ENCODE measurements around the gene STK39. TPM values are rescaled to one million over a fixed set of nuclear protein-coding genes. Genes with fewer than 3 reads are reported as not detected.

STK39 gene
- total RNA-seq, 2 experiments from 2014 or later = 17.7 to 41.1 TPM

- ChIA-PET POLR2A (no interaction called here), CTCF (ENCODE audit: unreplicated experiment) (no interaction called here)
- Histone ChIP-seq H3K4me1 (ENCODE audit: insufficient read depth, low read length, poor library complexity, severe bottlenecking) (peaks cover 19% of the 10 kb centered on the region), H3K9me3 (ENCODE audit: low read length) (no peaks in the 10 kb centered on the region), H3K36me3 (ENCODE audit: insufficient read depth, low read length) (peaks cover 37% of the 10 kb centered on the region), H3K9me2 (ENCODE audit: insufficient read depth, low read length) (no peaks in the 10 kb centered on the region), H3K4me2 (ENCODE audit: low read length) (no peak overlapping the region), H3K4me3 (ENCODE audit: low read depth, low read length, poor library complexity, severe bottlenecking) (no peak overlapping the region), H2AFZ (ENCODE audit: low read length) (no peak overlapping the region), H4K20me1 (ENCODE audit: insufficient read depth, low read length) (no peaks in the 10 kb centered on the region), H3K27ac (ENCODE audit: low read depth, low read length, poor library complexity, severe bottlenecking) (no peak overlapping the region), H3K79me2 (ENCODE audit: insufficient read depth, low read depth, low read length) (no peaks in the 10 kb centered on the region)
- intact Hi-C loops (cut with micrococcal nuclease; ENCODE audit: unreplicated experiment) = no loop called here
- TF ChIP-seq EZH2phosphoT487 (IDR thresholded peaks at IDR 0.05; ENCODE audit: borderline replicate concordance, low read depth, low read length) (no peak), CTCF (conservative IDR thresholded peaks at IDR 0.05; ENCODE audit: low read length) (no peak)
- DNase-seq (ENCODE audit: low spot score) = no peak
- no TSS peak for BruUV-seq (replicated peaks)
Measured at GRCh38 chr2:168134485-168134884, 112.9 kb downstream of the STK39 start.

- no peaks in the 10 kb centered on the region for H4K20me1 ChIP-seq (ENCODE audit: insufficient read depth, low read length)
- H3K4me3 ChIP-seq (ENCODE audit: low read depth, low read length, poor library complexity, severe bottlenecking) = no peak overlapping the region
- no peak overlapping the region for H2AFZ ChIP-seq (ENCODE audit: low read length)
- H3K9me3 ChIP-seq (ENCODE audit: low read length) = no peaks in the 10 kb centered on the region
- TF ChIP-seq CTCF (conservative IDR thresholded peaks at IDR 0.05; ENCODE audit: low read length) = no peak
- no peak for TF ChIP-seq EZH2phosphoT487 (IDR thresholded peaks at IDR 0.05; ENCODE audit: borderline replicate concordance, low read depth, low read length)
- no peak for DNase-seq (ENCODE audit: low spot score)
- ChIA-PET CTCF (ENCODE audit: unreplicated experiment) (no interaction called here), POLR2A (interaction anchor here (0.6 kb wide), 1 partner anchor 52 kb away, joined by 3 read pairs; no protein-coding TSS in a partner anchor)
- H3K9me2 ChIP-seq (ENCODE audit: insufficient read depth, low read length) = no peaks in the 10 kb centered on the region
- intact Hi-C loops (cut with micrococcal nuclease; ENCODE audit: unreplicated experiment) = no loop called here
- BruUV-seq (replicated peaks) = no TSS peak
- peaks cover 9% of the 10 kb centered on the region for H3K4me1 ChIP-seq (ENCODE audit: insufficient read depth, low read length, poor library complexity, severe bottlenecking)
- peaks cover 37% of the 10 kb centered on the region for H3K36me3 ChIP-seq (ENCODE audit: insufficient read depth, low read length)
- H3K27ac ChIP-seq (ENCODE audit: low read depth, low read length, poor library complexity, severe bottlenecking) = no peak overlapping the region
- H3K79me2 ChIP-seq (ENCODE audit: insufficient read depth, low read depth, low read length) = no peaks in the 10 kb centered on the region
- no peak overlapping the region for H3K4me2 ChIP-seq (ENCODE audit: low read length)
Measured at GRCh38 chr2:168132389-168132788, 115.0 kb downstream of the STK39 start.

- H3K4me2 ChIP-seq (ENCODE audit: low read length) = no peak overlapping the region
- ChIA-PET CTCF (ENCODE audit: unreplicated experiment) (no interaction called here), POLR2A (no interaction called here)
- no peaks in the 10 kb centered on the region for H4K20me1 ChIP-seq (ENCODE audit: insufficient read depth, low read length)
- H2AFZ ChIP-seq (ENCODE audit: low read length) = no peak overlapping the region
- no peaks in the 10 kb centered on the region for H3K4me1 ChIP-seq (ENCODE audit: insufficient read depth, low read length, poor library complexity, severe bottlenecking)
- H3K9me3 ChIP-seq (ENCODE audit: low read length) = no peaks in the 10 kb centered on the region
- TF ChIP-seq CTCF (conservative IDR thresholded peaks at IDR 0.05; ENCODE audit: low read length) = no peak
- TF ChIP-seq EZH2phosphoT487 (IDR thresholded peaks at IDR 0.05; ENCODE audit: borderline replicate concordance, low read depth, low read length) = no peak
- peaks cover 48% of the 10 kb centered on the region for H3K36me3 ChIP-seq (ENCODE audit: insufficient read depth, low read length)
- H3K9me2 ChIP-seq (ENCODE audit: insufficient read depth, low read length) = no peaks in the 10 kb centered on the region
- H3K4me3 ChIP-seq (ENCODE audit: low read depth, low read length, poor library complexity, severe bottlenecking) = no peak overlapping the region
- H3K27ac ChIP-seq (ENCODE audit: low read depth, low read length, poor library complexity, severe bottlenecking) = no peak overlapping the region
- intact Hi-C loops (cut with micrococcal nuclease; ENCODE audit: unreplicated experiment) = no loop called here
- no TSS peak for BruUV-seq (replicated peaks)
- H3K79me2 ChIP-seq (ENCODE audit: insufficient read depth, low read depth, low read length) = no peaks in the 10 kb centered on the region
- DNase-seq (ENCODE audit: low spot score) = no peak
Measured at GRCh38 chr2:168130346-168130745, 117.0 kb downstream of the STK39 start.
